CD4-positive, alpha-beta T cell (primary cell): ENCODE results near the gene IFI27L1. TPM values are rescaled to one million over a fixed set of nuclear protein-coding genes. Genes with fewer than 3 reads are reported as not detected.

ENCODE experiments used
- ATAC-seq: fragments of 200-7000 bp; cut with Tn5 transposase; one replicate; pipeline ENCODE4 v1.10.0; 2022; ENCODE audit warnings: mild to moderate bottlenecking; ENCODE audit not compliant: poor library complexity
- CTCF ChIA-PET: fragments of 350-600 bp; sonication (Branson Sonifier 250); formaldehyde crosslinking; loops from one replicate; lab custom pipeline; 2021; ENCODE audit warnings: antibody characterized with exemption, inconsistent platforms; lab: Charles Lee
- POLR2A ChIA-PET: fragments of 350-600 bp; sonication (Branson Sonifier 250); formaldehyde crosslinking; loops from one replicate; lab custom pipeline; 2021; ENCODE audit warnings: antibody characterized with exemption, inconsistent platforms; lab: Charles Lee
- DNase-seq, 14 experiments: peaks; one replicate each; pipeline ENCODE4 v3.0.0-alpha.2; 2013 to 2020; ENCODE audit warnings: mixed read lengths in 2 of 14
- H3K27ac ChIP-seq, 2 donors: one replicate each; pipeline versions ENCODE4 v1.5.1 to v1.7.0; 2013; ENCODE audit warnings: low read length in 2 of 2, low read depth in 1 of 2, mild to moderate bottlenecking in 1 of 2
- H3K27me3 ChIP-seq, 2 experiments: 1 replicate in 1 of 2; 2 replicates in 1 of 2; pipeline versions ENCODE4 v1.6.1 to v1.7.0; 2013; ENCODE audit warnings: low read length in 2 of 2, control low read depth in 1 of 2, mild to moderate bottlenecking in 1 of 2, moderate library complexity in 1 of 2; ENCODE audit not compliant: insufficient read depth in 2 of 2, control insufficient read depth in 1 of 2
- H3K36me3 ChIP-seq: one replicate; pipeline ENCODE4 v1.6.1; 2013; ENCODE audit warnings: low read length, control low read depth; ENCODE audit not compliant: insufficient read depth
- H3K4me1 ChIP-seq: one replicate; pipeline ENCODE4 v1.6.1; 2013; ENCODE audit warnings: low read length, control low read depth; ENCODE audit not compliant: insufficient read depth
- H3K4me3 ChIP-seq: one replicate; pipeline ENCODE4 v1.5.1; 2013; ENCODE audit warnings: mild to moderate bottlenecking, low read length, moderate library complexity
- H3K9me3 ChIP-seq, 2 experiments: 1 replicate in 1 of 2; 2 replicates in 1 of 2; pipeline versions ENCODE4 v1.6.1 to v1.7.0; 2013; ENCODE audit warnings: low read length in 2 of 2, mild to moderate bottlenecking in 2 of 2, control low read depth in 1 of 2, moderate library complexity in 1 of 2; ENCODE audit not compliant: control insufficient read depth in 1 of 2, insufficient read depth in 1 of 2
- H3K27ac Mint-ChIP-seq: one replicate; pipeline ENCODE4 v1.8.0; 2020; ENCODE audit warnings: mixed read lengths
- H3K27me3 Mint-ChIP-seq: one replicate; pipeline ENCODE4 v1.8.0; 2021; ENCODE audit warnings: mixed read lengths
- H3K36me3 Mint-ChIP-seq: one replicate; pipeline ENCODE4 v1.8.0; 2021; ENCODE audit warnings: low read depth, mixed read lengths
- H3K4me1 Mint-ChIP-seq: one replicate; pipeline ENCODE4 v1.8.0; 2021; ENCODE audit warnings: low read depth, mixed read lengths
- H3K4me3 Mint-ChIP-seq: one replicate; pipeline ENCODE4 v1.8.0; 2020; ENCODE audit warnings: mild to moderate bottlenecking, mixed read lengths
- H3K9me3 Mint-ChIP-seq: one replicate; pipeline ENCODE4 v1.8.0; 2020; ENCODE audit warnings: mixed read lengths
- CTCF ChIP-seq: fragments of 200-600 bp; IDR thresholded peaks from one replicate; pipeline ENCODE4 v1.8.0; 2022; ENCODE audit warnings: antibody characterized with exemption, mild to moderate bottlenecking
- intact Hi-C, 2 experiments: fragments of 100-400 bp; cut with DNase I in 1 of 2; cut with micrococcal nuclease in 1 of 2; formaldehyde crosslinking; loops; one replicate each; pipeline versions ENCODE4 v1.15.1 to v1.9.0; 2023 to 2025; cut with DNase I, micrococcal nuclease
- total RNA-seq, 174 experiments: library from RNA in 2 of 174; stranded (reverse) in 2 of 174; gene quantifications; one replicate each; pipeline ENCODE4 v1.2.3 and lab custom pipeline; 2021 to 2026

Gene IFI27L1
- total RNA-seq, 2 experiments from 2014 or later: 14.1 to 14.3 TPM

DNA sequence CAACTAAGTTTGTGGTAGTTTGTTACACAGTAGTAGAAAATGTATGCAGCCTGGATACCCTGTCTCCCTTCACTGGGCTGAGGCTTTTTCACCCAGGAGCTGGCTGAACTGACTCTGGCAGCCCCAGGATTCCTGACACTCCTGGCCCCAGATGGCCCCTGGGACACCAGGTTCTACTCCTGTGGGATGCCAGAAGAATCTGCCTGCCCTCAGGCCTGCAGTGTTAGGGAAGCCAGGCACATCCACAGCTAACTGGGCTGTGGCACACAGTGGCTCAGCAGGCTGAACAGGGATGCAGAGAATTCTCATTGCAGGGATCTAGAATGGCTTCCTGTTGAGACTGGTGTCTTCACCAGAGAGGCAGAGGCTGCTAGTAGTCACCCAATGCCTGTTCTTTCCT lies 38.0 kb downstream of the IFI27L1 start:
- Histone ChIP-seq H3K4me3 (no peak overlapping the region), H3K4me1 (peaks cover 4% of the 10 kb centered on the region), H3K9me3 (peaks cover 19 to 22% of the 10 kb centered on the region in 2 experiments), H3K27me3 (peaks cover 3 to 7% of the 10 kb centered on the region in 2 experiments), H3K36me3 (no peaks in the 10 kb centered on the region), H3K27ac (no peak overlapping the region)
- DNase-seq (no peak), ATAC-seq (no peak)
- Mint-ChIP-seq H3K9me3 (peaks cover 9% of the 10 kb centered on the region), H3K4me3 (no peak overlapping the region), H3K36me3 (peaks cover 7% of the 10 kb centered on the region), H3K27ac (no peak overlapping the region), H3K27me3 (peaks cover 35% of the 10 kb centered on the region), H3K4me1 (no peaks in the 10 kb centered on the region)
- no peak for TF ChIP-seq CTCF
- CTCF ChIA-PET: no interaction called here
- POLR2A ChIA-PET: no interaction called here
- intact Hi-C loops: no loop called here

DNA sequence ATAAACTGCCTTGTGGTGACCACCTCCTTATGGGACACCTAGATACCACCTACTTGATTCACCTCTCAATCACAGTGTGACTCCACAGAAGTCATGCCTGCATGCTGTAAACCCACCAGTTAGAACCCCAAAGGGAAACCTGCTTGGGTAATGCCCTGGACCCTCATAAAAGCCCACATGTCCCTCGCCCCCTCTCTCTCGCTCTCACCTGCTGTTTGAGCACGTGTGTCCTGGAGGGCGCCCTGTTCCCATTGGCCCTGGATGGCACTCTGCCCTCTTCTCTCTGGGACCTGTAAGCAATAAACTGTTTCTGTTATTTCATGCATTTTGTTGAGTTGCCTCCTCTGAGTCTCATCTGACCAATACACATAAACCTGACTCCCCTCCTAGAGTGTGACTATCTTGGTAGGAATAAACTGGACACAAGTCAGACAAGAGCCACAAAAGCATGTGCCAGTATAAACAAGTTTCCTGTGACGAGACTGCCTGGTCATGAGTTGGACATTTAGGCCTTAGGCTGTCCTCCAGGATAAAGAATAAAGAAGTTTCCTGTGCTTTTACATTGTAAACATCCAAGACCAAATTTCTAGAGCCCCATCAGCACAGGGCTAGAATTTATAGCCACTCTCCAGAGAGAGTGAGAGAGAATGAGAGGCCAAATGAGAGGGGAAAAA lies 39.7 kb downstream of the IFI27L1 start:
- Histone ChIP-seq H3K4me1 (no peaks in the 10 kb centered on the region), H3K36me3 (no peaks in the 10 kb centered on the region), H3K4me3 (no peak overlapping the region), H3K27ac (no peak overlapping the region), H3K9me3 (peaks cover 19 to 22% of the 10 kb centered on the region in 2 experiments), H3K27me3 (peaks cover 0 to 7% of the 10 kb centered on the region in 2 experiments)
- Mint-ChIP-seq H3K4me1 (no peaks in the 10 kb centered on the region), H3K4me3 (no peak overlapping the region), H3K27me3 (peaks cover 29% of the 10 kb centered on the region), H3K9me3 (peaks cover 9% of the 10 kb centered on the region), H3K27ac (no peak overlapping the region), H3K36me3 (peaks cover 7% of the 10 kb centered on the region)
- intact Hi-C loops: no loop called here
- no peak for ATAC-seq
- peak in 1 of 14 experiments; percentile 10 for DNase-seq
- CTCF ChIA-PET: no interaction called here
- POLR2A ChIA-PET: no interaction called here
- TF ChIP-seq CTCF: no peak

DNA sequence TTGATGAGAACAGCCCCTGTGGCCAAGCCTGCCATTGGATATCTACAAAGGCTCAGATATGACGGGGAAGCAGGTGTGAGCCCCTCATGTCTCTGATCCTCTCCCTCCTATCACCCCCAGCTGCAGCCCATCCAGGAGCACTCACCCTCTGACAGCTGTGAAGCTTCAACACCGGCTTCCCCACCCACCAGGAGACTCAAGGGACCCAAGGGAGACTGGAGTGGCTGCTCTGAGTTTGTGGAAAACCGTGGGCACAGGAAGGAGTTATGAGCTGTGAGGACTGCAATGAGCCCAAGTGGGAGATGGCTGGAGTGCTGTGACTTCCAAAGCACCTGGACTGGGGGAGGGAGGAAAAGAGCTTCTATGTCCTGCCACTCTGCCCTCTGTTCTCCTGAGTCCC lies 40.4 kb downstream of the IFI27L1 start:
- H3K9me3 ChIP-seq: peaks cover 19 to 22% of the 10 kb centered on the region in 2 experiments
- TF ChIP-seq CTCF: no peak
- no peak overlapping the region for H3K4me3 ChIP-seq
- H3K36me3 Mint-ChIP-seq: peaks cover 7% of the 10 kb centered on the region
- H3K4me1 ChIP-seq: no peaks in the 10 kb centered on the region
- ChIA-PET CTCF (no interaction called here), POLR2A (no interaction called here)
- no peak for DNase-seq
- H3K27ac Mint-ChIP-seq: no peak overlapping the region
- H3K4me3 Mint-ChIP-seq: no peak overlapping the region
- intact Hi-C loops: no loop called here
- no peaks in the 10 kb centered on the region for H3K4me1 Mint-ChIP-seq
- ATAC-seq: no peak
- peaks cover 9% of the 10 kb centered on the region for H3K9me3 Mint-ChIP-seq
- no peak overlapping the region for H3K27ac ChIP-seq
- H3K27me3 Mint-ChIP-seq: peaks cover 23% of the 10 kb centered on the region
- H3K27me3 ChIP-seq: peaks cover 0 to 1% of the 10 kb centered on the region in 2 experiments
- H3K36me3 ChIP-seq: no peaks in the 10 kb centered on the region
